Lower lobe of right lung (tissue), 2 donors: ENCODE measurements around the gene ANKRD33. TPM values are rescaled to one million over a fixed set of nuclear protein-coding genes. Genes with fewer than 3 reads are reported as not detected.
A peak's percentile ranks its signal among the peaks of the same experiment; 100 is the strongest.

Experiments
- ATAC-seq, 2 donors: fragments of 200-7000 bp; cut with Tn5 transposase; one replicate each; pipeline ENCODE4 v1.9.1; 2020 to 2022; ENCODE audit warnings: mild to moderate bottlenecking in 2 of 2, moderate library complexity in 2 of 2
- DNase-seq: peaks from one replicate; pipeline ENCODE4 v3.0.0-alpha.2; 2020
- H3K27ac ChIP-seq: fragments of 200-600 bp; one replicate; pipeline ENCODE4 v1.8.0; 2022
- H3K27me3 ChIP-seq: fragments of 200-600 bp; one replicate; pipeline ENCODE4 v1.8.0; 2022; ENCODE audit warnings: low read depth
- H3K36me3 ChIP-seq: fragments of 200-600 bp; one replicate; pipeline ENCODE4 v1.8.0; 2022; ENCODE audit warnings: mild to moderate bottlenecking
- H3K4me1 ChIP-seq: fragments of 200-600 bp; one replicate; pipeline ENCODE4 v1.8.0; 2022
- H3K4me3 ChIP-seq: fragments of 200-600 bp; one replicate; pipeline ENCODE4 v1.8.0; 2022; ENCODE audit warnings: mild to moderate bottlenecking
- H3K9me3 ChIP-seq: fragments of 200-600 bp; one replicate; pipeline ENCODE4 v1.8.0; 2022
- intact Hi-C: fragments of 100-400 bp; cut with DNase I; formaldehyde crosslinking; loops from one replicate; pipeline ENCODE4 v1.11.0; 2022
- total RNA-seq: library from RNA; stranded (reverse); fragmentation: NEBNext Ultra II Directional; extraction: Animal tissue kit (Norgen Biotek cat#: 25700); gene quantifications from one replicate; pipeline ENCODE4 v1.2.1, GENCODE V29; 2021
- TF ChIP-seq, protein P1 (sequence below): fragments of 200-600 bp; IDR thresholded peaks from one replicate; pipeline ENCODE4 v1.8.0; 2022; ENCODE audit warnings: antibody characterized with exemption, mild to moderate bottlenecking
- donor health status: DM: no; HTN: yes; CAD: no; lungs with severe emphysema.

The ANKRD33 gene
- total RNA-seq, 1 donor from 2014 or later, result not detected

DNA sequence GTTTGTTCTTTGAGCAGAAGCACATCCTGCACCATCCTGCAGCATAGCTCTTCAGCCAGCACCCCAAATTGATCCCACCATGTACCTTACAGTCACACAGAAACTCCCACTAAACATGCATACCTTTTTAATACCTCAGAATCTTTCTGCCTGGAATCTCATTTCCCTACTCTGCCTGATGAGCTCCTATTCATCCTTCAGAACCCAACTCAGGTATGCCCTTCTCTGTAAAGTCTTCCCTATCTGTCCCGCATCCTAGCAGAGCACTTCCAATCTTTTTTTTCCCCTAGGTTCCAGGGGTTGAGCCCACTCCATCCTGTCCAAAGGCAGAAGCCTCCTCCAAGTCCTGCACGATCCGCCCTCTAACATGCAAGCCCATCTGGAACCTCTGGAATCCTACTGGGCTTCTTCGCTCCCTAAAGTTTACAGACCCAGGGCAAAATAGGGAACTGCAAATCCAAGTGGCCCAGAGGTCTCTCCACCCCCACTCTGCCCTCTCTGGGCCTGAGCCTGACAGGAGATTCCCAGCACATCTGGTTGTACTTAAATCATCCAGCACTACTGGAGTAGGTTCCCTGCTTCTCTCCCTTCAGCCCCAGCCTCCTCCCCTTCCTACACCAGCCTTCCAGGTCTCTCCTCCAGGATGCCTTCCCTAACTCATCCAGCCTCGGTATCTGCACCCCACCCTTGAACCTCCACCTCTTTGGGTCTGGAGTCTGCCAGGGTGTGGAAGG lies 35.3 kb upstream of the ANKRD33 start:
- no peak overlapping the region for H3K4me3 ChIP-seq
- H3K27me3 ChIP-seq, result peaks cover 20% of the 10 kb centered on the region
- H3K4me1 ChIP-seq, result peaks cover 29% of the 10 kb centered on the region
- DNase-seq, result no peak
- TF ChIP-seq, protein P1, sequence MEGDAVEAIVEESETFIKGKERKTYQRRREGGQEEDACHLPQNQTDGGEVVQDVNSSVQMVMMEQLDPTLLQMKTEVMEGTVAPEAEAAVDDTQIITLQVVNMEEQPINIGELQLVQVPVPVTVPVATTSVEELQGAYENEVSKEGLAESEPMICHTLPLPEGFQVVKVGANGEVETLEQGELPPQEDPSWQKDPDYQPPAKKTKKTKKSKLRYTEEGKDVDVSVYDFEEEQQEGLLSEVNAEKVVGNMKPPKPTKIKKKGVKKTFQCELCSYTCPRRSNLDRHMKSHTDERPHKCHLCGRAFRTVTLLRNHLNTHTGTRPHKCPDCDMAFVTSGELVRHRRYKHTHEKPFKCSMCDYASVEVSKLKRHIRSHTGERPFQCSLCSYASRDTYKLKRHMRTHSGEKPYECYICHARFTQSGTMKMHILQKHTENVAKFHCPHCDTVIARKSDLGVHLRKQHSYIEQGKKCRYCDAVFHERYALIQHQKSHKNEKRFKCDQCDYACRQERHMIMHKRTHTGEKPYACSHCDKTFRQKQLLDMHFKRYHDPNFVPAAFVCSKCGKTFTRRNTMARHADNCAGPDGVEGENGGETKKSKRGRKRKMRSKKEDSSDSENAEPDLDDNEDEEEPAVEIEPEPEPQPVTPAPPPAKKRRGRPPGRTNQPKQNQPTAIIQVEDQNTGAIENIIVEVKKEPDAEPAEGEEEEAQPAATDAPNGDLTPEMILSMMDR, result no peak
- no peak for ATAC-seq
- intact Hi-C loops, result no loop called here
- no peak overlapping the region for H3K27ac ChIP-seq
- no peaks in the 10 kb centered on the region for H3K9me3 ChIP-seq
- no peaks in the 10 kb centered on the region for H3K36me3 ChIP-seq

DNA sequence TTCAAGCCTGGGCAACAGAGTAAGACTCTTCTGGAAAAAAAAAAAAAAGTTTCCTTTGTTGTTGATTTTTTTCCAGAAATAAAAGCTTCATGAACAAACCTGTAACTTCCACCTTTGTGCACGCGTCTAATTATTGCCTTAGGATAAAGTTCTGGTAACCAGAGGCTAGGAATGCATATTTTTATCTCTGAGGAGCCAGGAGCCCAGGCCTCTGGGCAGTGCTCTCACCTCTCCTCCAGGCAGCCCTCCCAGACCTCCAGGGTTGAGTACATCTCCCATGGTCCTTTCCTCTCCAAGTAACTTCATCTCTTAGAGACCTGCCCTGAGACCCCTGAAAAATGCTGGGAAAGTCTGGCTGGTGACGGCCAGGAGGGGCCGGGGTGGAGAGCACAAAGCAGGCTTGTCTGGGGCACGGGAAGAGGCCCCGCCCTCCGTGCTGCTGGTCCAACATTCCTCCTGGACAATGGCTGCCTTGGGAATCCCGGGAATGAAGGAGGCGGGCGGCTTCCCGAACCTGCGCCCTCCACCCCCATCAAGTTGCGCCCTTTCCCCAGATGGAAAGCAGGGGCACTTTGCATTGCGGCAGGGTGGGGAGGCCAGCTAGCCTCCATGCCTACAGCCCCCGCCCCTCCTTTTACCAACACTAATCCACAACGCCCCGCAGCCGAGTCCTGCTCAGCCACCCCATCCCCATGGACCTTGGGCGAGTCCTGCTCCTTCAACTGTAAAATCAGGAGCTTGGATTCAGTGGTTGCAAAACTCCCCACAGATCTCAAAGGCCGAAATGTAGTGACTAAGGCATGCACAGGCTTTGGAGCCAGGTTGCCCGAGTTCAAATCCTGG lies 32.1 kb upstream of the ANKRD33 start:
- intact Hi-C loops, result no loop called here
- peak overlapping the region; percentile 13 for H3K4me3 ChIP-seq
- peaks cover 12% of the 10 kb centered on the region for H3K4me1 ChIP-seq
- no peaks in the 10 kb centered on the region for H3K9me3 ChIP-seq
- DNase-seq (no peak), ATAC-seq (peak; percentile 34 to 41)
- no peaks in the 10 kb centered on the region for H3K36me3 ChIP-seq
- peak overlapping the region; percentile 11 for H3K27ac ChIP-seq
- TF ChIP-seq, protein P1, result no peak
- peaks cover 11% of the 10 kb centered on the region for H3K27me3 ChIP-seq

DNA sequence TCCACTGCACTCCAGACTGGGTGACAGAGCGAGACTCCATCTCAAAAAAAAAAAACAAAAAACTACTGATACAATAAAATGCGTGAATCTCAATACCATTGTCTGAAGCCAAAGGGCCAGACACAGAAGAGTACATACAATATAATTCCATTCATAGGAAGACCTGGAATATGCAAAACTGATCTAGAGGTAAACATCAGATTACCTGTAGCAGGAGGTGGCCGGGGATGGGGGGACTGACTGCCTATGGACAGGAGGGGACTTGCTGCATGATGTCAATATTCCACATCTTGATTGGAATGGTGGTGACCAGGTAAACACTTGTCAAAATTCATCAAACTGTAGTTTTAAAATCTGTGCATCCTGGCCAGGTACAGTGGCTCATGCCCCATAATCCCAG lies 26.9 kb upstream of the ANKRD33 start:
- Histone ChIP-seq H3K9me3 (no peaks in the 10 kb centered on the region), H3K27ac (no peak overlapping the region), H3K27me3 (peaks cover 38% of the 10 kb centered on the region), H3K4me3 (no peak overlapping the region), H3K36me3 (no peaks in the 10 kb centered on the region), H3K4me1 (peaks cover 22% of the 10 kb centered on the region)
- intact Hi-C loops, result no loop called here
- no peak for ATAC-seq
- DNase-seq, result no peak
- TF ChIP-seq, protein P1, result no peak

DNA sequence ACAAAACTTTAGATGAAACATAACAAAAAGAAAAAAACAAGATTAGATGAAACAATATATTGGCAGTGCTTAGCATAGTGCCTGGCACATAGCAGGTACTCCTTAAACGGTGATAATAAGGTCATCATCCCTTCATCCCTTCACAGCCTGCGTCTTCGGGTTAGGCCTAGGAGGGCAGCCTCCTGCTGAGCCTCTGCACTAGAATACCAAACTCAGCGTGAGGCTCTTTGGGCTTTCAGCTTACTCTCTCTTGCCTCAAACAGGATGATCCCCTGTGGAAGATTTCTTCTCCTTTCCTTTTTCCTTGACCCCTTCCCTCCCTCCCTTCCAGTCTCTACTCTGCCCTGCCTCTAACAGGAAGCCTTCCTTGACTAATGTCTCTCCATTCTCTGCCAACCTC lies 25.0 kb upstream of the ANKRD33 start:
- Histone ChIP-seq H3K27ac (no peak overlapping the region), H3K4me1 (peaks cover 22% of the 10 kb centered on the region), H3K27me3 (peaks cover 36% of the 10 kb centered on the region), H3K4me3 (no peak overlapping the region), H3K36me3 (no peaks in the 10 kb centered on the region), H3K9me3 (no peaks in the 10 kb centered on the region)
- DNase-seq (no peak), ATAC-seq (no peak)
- intact Hi-C loops, result no loop called here
- TF ChIP-seq, protein P1, result no peak

DNA sequence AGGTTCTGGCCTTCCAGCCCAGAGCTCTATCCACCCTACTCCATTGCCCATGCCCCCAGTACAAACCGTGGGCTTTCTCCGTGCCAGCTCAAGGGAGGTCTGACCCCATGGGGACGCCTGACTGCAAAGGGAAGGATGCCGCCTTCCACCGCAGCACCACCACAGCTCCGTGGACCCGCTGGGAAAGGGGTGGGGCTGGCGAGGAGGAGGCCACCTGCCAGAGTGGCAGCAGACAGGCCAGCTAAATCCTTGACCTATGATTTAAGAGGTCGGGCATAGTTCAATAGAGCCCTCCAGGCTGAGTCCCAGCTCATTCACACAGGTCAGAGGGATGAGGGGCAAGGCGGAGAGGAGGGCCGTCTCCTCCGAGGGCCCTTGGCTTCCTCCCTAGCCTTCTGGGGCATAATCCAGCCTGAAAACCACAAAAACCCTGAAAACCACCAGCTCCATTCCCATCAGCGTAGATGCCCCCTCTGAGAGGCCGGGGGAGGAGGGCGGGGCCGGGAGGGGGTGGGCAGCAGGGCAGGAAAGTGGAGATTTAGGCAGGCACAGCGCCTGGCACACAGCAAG lies 24.5 kb upstream of the ANKRD33 start:
- TF ChIP-seq, protein P1, result no peak
- H3K9me3 ChIP-seq, result no peaks in the 10 kb centered on the region
- H3K27me3 ChIP-seq, result peaks cover 42% of the 10 kb centered on the region
- DNase-seq, result no peak
- H3K4me1 ChIP-seq, result peaks cover 22% of the 10 kb centered on the region
- intact Hi-C loops, result no loop called here
- peak overlapping the region; percentile 43 for H3K4me3 ChIP-seq
- no peaks in the 10 kb centered on the region for H3K36me3 ChIP-seq
- ATAC-seq, result peak in 1 of 2 donors; percentile 22
- no peak overlapping the region for H3K27ac ChIP-seq
